HG03565 (cell line): Measurements from ENCODE around the gene PSMC3.

ENCODE experiments used
- ATAC-seq: cut with Tn5 transposase; IDR thresholded peaks from one replicate; pipeline ENCODE4 v1.9.1; 2021; ENCODE audit warnings: mild to moderate bottlenecking, moderate library complexity; ENCODE audit not compliant: unreplicated experiment

Gene PSMC3

GRCh38 chr11:47414685-47415070 lies 11.6 kb downstream of the PSMC3 start:
- no peak for ATAC-seq

- ATAC-seq: no peak
Measured at GRCh38 chr11:47413908-47414684, 12.1 kb downstream of the PSMC3 start.

GRCh38 chr11:47413351-47413750 lies 12.9 kb downstream of the PSMC3 start:
- no peak for ATAC-seq

GRCh38 chr11:47411884-47412746 lies 14.1 kb downstream of the PSMC3 start:
- ATAC-seq: no peak

GRCh38 chr11:47410370-47411264 lies 15.6 kb downstream of the PSMC3 start:
- no peak for ATAC-seq

GRCh38 chr11:47409440-47410369 lies 16.5 kb downstream of the PSMC3 start:
- ATAC-seq: no peak

- no peak for ATAC-seq
Measured at GRCh38 chr11:47408598-47409439, 17.4 kb downstream of the PSMC3 start.

GRCh38 chr11:47407746-47408590 lies 18.3 kb downstream of the PSMC3 start, which contains the start of gene SLC39A13:
Gene SLC39A13, plus strand, starts transcription at chr11:47408590. Its CDS starts 1,505 bp downstream, at chr11:47410095.
- ATAC-seq: peak; percentile 77

GRCh38 chr11:47406896-47407745 lies 19.1 kb downstream of the PSMC3 start:
- ATAC-seq: no peak

GRCh38 chr11:47403571-47403970 lies 22.7 kb downstream of the PSMC3 start:
- ATAC-seq: no peak

GRCh38 chr11:47403135-47403534 lies 23.1 kb downstream of the PSMC3 start:
- ATAC-seq: no peak

- ATAC-seq: peak; percentile 72
Measured at GRCh38 chr11:47400768-47401279, 25.4 kb downstream of the PSMC3 start.

GRCh38 chr11:47399860-47400767 lies 26.1 kb downstream of the PSMC3 start:
- ATAC-seq: no peak

- ATAC-seq: no peak
Measured at GRCh38 chr11:47398551-47398950, 27.7 kb downstream of the PSMC3 start.

- no peak for ATAC-seq
Measured at GRCh38 chr11:47398011-47398410, 28.2 kb downstream of the PSMC3 start.

GRCh38 chr11:47396049-47396320 lies 30.3 kb downstream of the PSMC3 start:
- ATAC-seq: no peak
